ENCODE results near the gene CLDN34. TPM values are rescaled to one million over a fixed set of nuclear protein-coding genes. Genes with fewer than 3 reads are reported as not detected.

CLDN34 gene
- total RNA-seq, 6 donors from 2014 or later: 0.27 to 1.5 (median 0.55) TPM; not detected in 1

GRCh38 chrX:9923357-9923756 is 43.8 kb upstream of the CLDN34 start:
- H3K36me3 ChIP-seq: no peaks in the 10 kb centered on the region
- TF ChIP-seq POLR2AphosphoS5 (IDR thresholded peaks at IDR 0.05) (no peak), CTCF (IDR thresholded peaks at IDR 0.05) (no peak), POLR2A (IDR thresholded peaks at IDR 0.05) (no peak), EP300 (IDR thresholded peaks at IDR 0.05) (no peak)
- H3K27me3 ChIP-seq: no peaks in the 10 kb centered on the region
- no peaks in the 10 kb centered on the region for H3K9me3 ChIP-seq
- WGBS, 2 donors: 40 to 72% methylated on average over 3 to 5 of the region's 5 CpGs
- ATAC-seq (ENCODE audit: low FRiP score in 2 of 2): no peak
- DNase-seq: no peak
- H3K4me3 ChIP-seq: no peak overlapping the region
- H3K4me1 ChIP-seq: no peaks in the 10 kb centered on the region
- no peak overlapping the region for H3K27ac ChIP-seq

- ATAC-seq (ENCODE audit: low FRiP score in 2 of 2) (no peak), DNase-seq (no peak)
- no peak overlapping the region for H3K4me3 ChIP-seq
- no peak for TF ChIP-seq CTCF (IDR thresholded peaks at IDR 0.05)
- no peak for TF ChIP-seq EP300 (IDR thresholded peaks at IDR 0.05)
- TF ChIP-seq POLR2A (IDR thresholded peaks at IDR 0.05): no peak
- no peak for TF ChIP-seq POLR2AphosphoS5 (IDR thresholded peaks at IDR 0.05)
- no peaks in the 10 kb centered on the region for H3K9me3 ChIP-seq
- H3K4me1 ChIP-seq: no peaks in the 10 kb centered on the region
- H3K27ac ChIP-seq: no peak overlapping the region
- H3K36me3 ChIP-seq: no peaks in the 10 kb centered on the region
- no peaks in the 10 kb centered on the region for H3K27me3 ChIP-seq
- 83 to 85% methylated on average over 4 to 9 of the region's 9 CpGs for whole genome bisulfite sequencing, 2 donors
These were observed 41.2 kb upstream of the CLDN34 start for GRCh38 chrX:9926002-9926401.

- ATAC-seq (ENCODE audit: low FRiP score in 2 of 2) (no peak), DNase-seq (no peak)
- TF ChIP-seq POLR2AphosphoS5 (IDR thresholded peaks at IDR 0.05) (no peak), CTCF (IDR thresholded peaks at IDR 0.05) (no peak), EP300 (IDR thresholded peaks at IDR 0.05) (no peak), POLR2A (IDR thresholded peaks at IDR 0.05) (no peak)
These were observed 39.3 kb upstream of the CLDN34 start for GRCh38 chrX:9927698-9928482.

GRCh38 chrX:9935436-9935835 is 31.7 kb upstream of the CLDN34 start:
- WGBS, 2 donors: 79 to 100% methylated on average over 3 of the region's 3 CpGs
- DNase-seq (no peak), ATAC-seq (ENCODE audit: low FRiP score in 2 of 2) (no peak)
- no peak for TF ChIP-seq POLR2A (IDR thresholded peaks at IDR 0.05)
- TF ChIP-seq CTCF (IDR thresholded peaks at IDR 0.05): no peak
- no peak for TF ChIP-seq POLR2AphosphoS5 (IDR thresholded peaks at IDR 0.05)
- TF ChIP-seq EP300 (IDR thresholded peaks at IDR 0.05): no peak
- no peaks in the 10 kb centered on the region for H3K9me3 ChIP-seq
- H3K27me3 ChIP-seq: no peaks in the 10 kb centered on the region
- H3K4me3 ChIP-seq: no peak overlapping the region
- peaks cover 0 to 9% (median 3%) of the 10 kb centered on the region in 4 donors for H3K36me3 ChIP-seq
- no peak overlapping the region for H3K27ac ChIP-seq
- no peaks in the 10 kb centered on the region for H3K4me1 ChIP-seq

More at GRCh38 chrX:9927698-9928482, 39.3 kb upstream of the CLDN34 start:
- no peak overlapping the region for H3K27ac ChIP-seq
- H3K36me3 ChIP-seq: peaks cover 0 to 3% (median 0%) of the 10 kb centered on the region in 4 donors
- WGBS, 2 donors: 39 to 81% methylated on average over 4 to 11 of the region's 11 CpGs
- H3K27me3 ChIP-seq: no peaks in the 10 kb centered on the region
- H3K9me3 ChIP-seq: no peaks in the 10 kb centered on the region
- no peak overlapping the region for H3K4me3 ChIP-seq
- H3K4me1 ChIP-seq: no peaks in the 10 kb centered on the region

- Histone ChIP-seq H3K27ac (no peak overlapping the region), H3K9me3 (no peaks in the 10 kb centered on the region), H3K27me3 (no peaks in the 10 kb centered on the region), H3K4me1 (no peaks in the 10 kb centered on the region), H3K4me3 (no peak overlapping the region), H3K36me3 (peaks cover 0 to 6% (median 3%) of the 10 kb centered on the region in 4 donors)
- no peak for TF ChIP-seq POLR2A (IDR thresholded peaks at IDR 0.05)
- no peak for TF ChIP-seq EP300 (IDR thresholded peaks at IDR 0.05)
- no peak for TF ChIP-seq POLR2AphosphoS5 (IDR thresholded peaks at IDR 0.05)
- no peak for TF ChIP-seq CTCF (IDR thresholded peaks at IDR 0.05)
- no peak for DNase-seq
- 86 to 87% methylated on average over 6 to 8 of the region's 8 CpGs for WGBS, 2 donors
- ATAC-seq (ENCODE audit: low FRiP score in 2 of 2): no peak
These were observed 29.4 kb upstream of the CLDN34 start for GRCh38 chrX:9937761-9938160.

Measured in upper lobe of left lung (tissue), 6 donors.